Measurements from ENCODE around the gene SYCE3.

SYCE3 gene

DNA sequence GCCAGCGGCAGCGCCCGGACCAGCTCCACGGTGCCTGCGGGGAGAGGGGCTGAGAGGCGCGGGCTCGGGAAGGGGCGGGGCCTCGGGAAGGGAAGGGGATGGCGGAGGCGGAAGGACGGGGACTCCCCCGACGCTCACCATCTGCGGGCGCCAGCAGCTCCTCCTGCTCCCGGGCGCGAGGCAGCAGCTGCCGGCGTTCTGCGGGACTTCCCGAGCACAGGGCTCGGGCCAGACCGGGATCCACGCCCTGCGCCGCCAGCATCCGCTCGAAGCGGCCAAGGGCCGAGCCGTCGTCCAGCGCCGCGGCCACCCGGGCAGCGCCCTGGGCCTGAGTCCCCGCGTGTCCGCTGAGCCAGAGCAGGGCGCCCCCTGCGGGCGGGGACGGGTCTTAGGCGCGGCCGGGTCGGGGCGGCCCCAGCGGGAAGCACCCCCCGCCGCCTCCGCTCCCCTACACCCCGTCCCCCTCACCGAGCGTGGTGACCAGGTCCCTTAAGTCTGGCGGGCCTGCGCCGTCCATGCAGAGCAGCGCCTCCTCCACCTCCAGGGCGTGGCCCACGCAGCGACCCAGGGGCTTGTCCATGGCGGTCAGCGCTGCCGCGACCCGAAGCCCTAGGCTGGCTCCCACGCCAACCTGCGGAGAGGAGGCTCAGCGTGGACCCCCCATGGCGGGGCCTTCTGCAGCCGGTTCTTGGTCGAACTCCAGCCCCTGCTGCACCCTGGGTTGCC lies 36.4 kb downstream of the SYCE3 start:
- peak overlapping the region; percentile 74 for H3K4me3 ChIP-seq (replicated peaks; ENCODE audit: low read depth, low read length)
- TF ChIP-seq CTCF (IDR thresholded peaks at IDR 0.05; ENCODE audit: low read length, missing control alignments), result no peak
- DNase-seq (ENCODE audit: low read depth), result peak; percentile 79

DNA sequence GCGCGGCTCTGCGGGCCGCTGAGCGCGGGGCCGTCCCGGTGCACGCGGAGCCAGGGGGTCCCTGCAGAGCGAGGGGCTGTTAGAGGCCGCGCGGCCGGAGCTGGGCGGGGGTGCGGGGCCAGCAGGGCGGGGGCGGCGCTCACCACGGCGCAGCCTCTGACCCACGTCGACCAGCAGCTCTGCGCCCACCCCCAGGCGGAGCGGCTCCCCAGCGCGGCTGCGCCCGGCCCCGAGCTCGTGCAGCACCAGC lies 36.9 kb downstream of the SYCE3 start:
- DNase-seq (ENCODE audit: low read depth), result no peak
- peak; percentile 11 for TF ChIP-seq CTCF (IDR thresholded peaks at IDR 0.05; ENCODE audit: low read length, missing control alignments)
- peak overlapping the region; percentile 74 for H3K4me3 ChIP-seq (replicated peaks; ENCODE audit: low read depth, low read length)

DNA sequence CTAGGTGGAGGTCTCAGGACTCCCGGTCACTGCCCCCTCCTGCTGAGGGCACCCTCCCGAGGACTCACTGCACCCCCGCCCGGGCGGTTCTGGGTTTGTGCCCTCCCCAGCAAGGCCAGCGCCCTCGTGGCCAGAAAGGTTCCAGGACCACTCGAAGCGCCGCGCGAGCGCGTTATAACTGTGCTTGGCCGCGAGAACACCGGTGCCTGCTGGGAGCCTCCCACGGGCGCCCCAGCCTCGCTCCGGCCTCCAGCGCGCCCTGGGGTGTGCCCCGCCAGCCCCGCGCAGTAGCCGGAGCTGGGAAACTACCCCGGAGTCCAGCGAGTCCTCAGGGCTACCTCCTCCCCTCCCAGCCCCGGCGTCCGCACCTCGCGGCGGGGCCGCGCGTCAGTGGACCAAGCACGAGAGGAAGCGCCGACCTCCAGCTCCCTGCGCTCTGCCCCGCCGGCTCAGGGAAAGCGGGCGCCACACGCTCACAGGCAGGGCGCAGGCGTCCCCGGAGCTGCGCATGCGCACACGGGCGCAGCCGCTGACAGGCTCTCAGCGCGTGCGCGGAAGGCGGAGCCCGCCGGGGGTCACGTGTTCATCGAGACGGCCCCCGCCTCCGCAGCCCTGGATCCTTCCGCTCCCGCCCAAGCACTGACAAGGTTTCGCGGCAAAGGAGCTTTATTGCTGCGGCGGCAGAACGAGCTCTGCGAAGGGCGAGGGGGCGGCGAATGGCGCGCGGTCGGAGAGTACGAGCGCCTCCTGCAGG lies 37.4 kb downstream of the SYCE3 start, which contains the start of gene SCO2:
Gene SCO2, minus strand, starts transcription at position 495 of the 754 bp plus-strand sequence. CDS start 1,187 bp downstream, outside the sequence.
- H3K4me3 ChIP-seq (replicated peaks; ENCODE audit: low read depth, low read length), result peak within 1 kb of the TSS; percentile 74
- TF ChIP-seq CTCF (IDR thresholded peaks at IDR 0.05; ENCODE audit: low read length, missing control alignments), result no peak
- DNase-seq (ENCODE audit: low read depth), result peak; percentile 98

DNA sequence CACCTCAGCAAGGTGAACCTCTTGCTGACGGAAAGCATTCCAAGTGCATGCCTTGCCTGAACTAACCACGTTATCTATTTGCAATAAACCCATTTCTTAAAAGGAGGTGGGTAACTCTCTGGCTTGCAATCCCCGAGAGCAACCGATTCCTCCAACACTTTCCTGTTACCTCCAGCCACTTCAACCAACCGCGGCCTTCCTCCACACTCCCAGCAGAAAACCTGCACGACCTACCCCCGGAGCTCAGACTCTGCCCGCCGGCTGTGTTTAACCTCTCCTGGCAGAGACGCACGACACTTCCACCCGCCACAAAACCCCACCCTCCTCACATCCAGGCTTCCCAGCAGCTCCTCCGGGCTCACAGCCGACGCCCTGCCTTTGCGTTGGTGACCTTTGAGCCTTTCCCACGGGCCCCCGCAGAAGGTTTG lies 38.0 kb downstream of the SYCE3 start:
- H3K4me3 ChIP-seq (replicated peaks; ENCODE audit: low read depth, low read length), result peak overlapping the region; percentile 74
- no peak for TF ChIP-seq CTCF (IDR thresholded peaks at IDR 0.05; ENCODE audit: low read length, missing control alignments)
- DNase-seq (ENCODE audit: low read depth), result no peak

GRCh38 chr22:50523806-50524675 lies 38.7 kb downstream of the SYCE3 start:
- H3K4me3 ChIP-seq (replicated peaks; ENCODE audit: low read depth, low read length), result peak overlapping the region; percentile 74
- no peak for DNase-seq (ENCODE audit: low read depth)
- no peak for TF ChIP-seq CTCF (IDR thresholded peaks at IDR 0.05; ENCODE audit: low read length, missing control alignments)

DNA sequence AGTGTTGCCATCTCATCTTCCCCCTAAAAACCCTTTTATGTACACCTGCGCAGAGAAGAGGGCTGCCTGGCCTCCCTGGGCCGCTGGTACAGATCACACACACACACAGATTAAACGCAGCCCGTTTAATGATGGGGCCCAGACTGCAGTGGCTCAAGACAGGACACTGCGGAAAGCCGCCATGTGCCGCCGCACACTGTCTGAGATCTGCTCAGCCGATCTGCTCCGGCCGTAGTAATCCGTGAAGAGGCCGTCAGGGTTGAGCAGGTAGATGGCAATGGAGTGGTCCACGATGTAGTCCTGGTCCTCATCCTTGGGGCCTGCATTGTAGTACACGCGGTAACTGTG lies 39.3 kb downstream of the SYCE3 start:
- DNase-seq (ENCODE audit: low read depth), result no peak
- no peak for TF ChIP-seq CTCF (IDR thresholded peaks at IDR 0.05; ENCODE audit: low read length, missing control alignments)
- no peak overlapping the region for H3K4me3 ChIP-seq (replicated peaks; ENCODE audit: low read depth, low read length)

Measured in fibroblast of pulmonary artery (primary cell).